Measurements from ENCODE around the gene SLC35E2B. TPM values are rescaled to one million over a fixed set of nuclear protein-coding genes. Genes with fewer than 3 reads are reported as not detected.

SLC35E2B gene
- polyA plus RNA-seq, 2 of the 4 experiments (the other 2 are of a cell fraction), result 10.8 to 13.6 TPM

DNA sequence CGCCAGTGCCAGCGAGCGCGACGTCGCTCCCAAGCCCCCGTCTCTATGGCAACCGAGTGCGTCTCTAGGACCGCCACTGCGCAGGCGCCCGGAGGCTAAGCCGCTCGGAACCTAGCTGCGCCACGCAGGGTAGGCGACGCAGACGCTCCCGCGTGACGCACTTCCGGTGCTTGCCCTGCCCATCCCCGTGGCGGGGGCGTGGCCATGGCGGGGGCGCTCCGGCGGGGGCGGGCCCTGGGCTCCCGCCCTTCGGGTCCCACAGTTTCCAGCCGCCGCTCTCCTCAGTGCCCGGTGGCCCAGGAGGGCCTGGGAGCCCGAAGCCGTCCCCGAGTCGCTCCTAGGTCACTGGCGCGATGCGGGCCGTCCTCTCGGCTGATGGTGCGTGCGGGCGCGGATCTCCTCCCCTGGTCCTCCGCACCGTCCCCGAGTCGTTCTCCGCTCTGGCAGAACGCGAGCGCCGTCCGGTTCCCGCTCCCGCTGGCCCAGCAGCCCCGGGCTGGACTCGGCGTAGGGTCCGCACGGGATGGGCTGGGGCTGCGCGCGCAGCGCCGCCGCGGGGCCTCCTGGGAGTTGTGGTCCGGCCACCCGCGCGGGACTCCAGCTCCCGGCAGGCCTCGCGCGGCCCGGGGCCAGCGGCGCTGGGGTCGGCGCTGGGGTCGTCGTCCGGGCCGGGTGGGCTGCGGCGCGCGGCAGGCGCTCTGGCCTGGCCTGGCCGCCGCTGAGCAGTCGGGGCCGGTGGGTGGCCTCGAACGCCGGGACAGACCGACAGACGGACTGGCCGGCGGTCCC lies 77.1 kb downstream of the SLC35E2B start, which contains the start of gene MIB2:
Gene MIB2 (plus strand): TSS at position 245 of the 789 bp plus-strand sequence. CDS start 7,953 bp downstream, outside the sequence.
- Histone ChIP-seq H3K9me3 (no peaks in the 10 kb centered on the region), H3K4me2 (peak within 1 kb of the TSS; percentile 93), H3K27ac (peak within 1 kb of the TSS; percentile 98 to 99), H3K4me3 (peak within 1 kb of the TSS; percentile 79), H3K4me1 (peaks cover 17% of the 10 kb centered on the region)
- ChIA-PET CTCF (interaction anchor here (2.7 kb wide), 1 partner anchor 18 kb away, joined by 9 read pairs; no protein-coding TSS in a partner anchor), POLR2A (interaction anchor here (0.6 to 1.0 kb wide), 3 partner anchors 13 to 294 kb away, joined by 3 to 9 read pairs (median 4); no protein-coding TSS in a partner anchor)
- no CpG with 5 or more reads among the region's 107 CpGs for WGBS (ENCODE audit: missing lambda C conversion rate)
- DNase-seq (ENCODE audit: low read depth in 1 of 2, low spot score in 1 of 2), result peak; percentile 94
- no peak for FAIRE-seq
- ATAC-seq, result peak; percentile 86 to 91
- TF ChIP-seq CHD4 (IDR thresholded peaks at IDR 0.05; ENCODE audit: borderline replicate concordance) (no peak), ZNF302 (CRISPR knock-in tag; IDR thresholded peaks at IDR 0.05) (no peak), POLR2A (IDR thresholded peaks at IDR 0.05; ENCODE audit: low read length) (peak; percentile 59), MAZ (IDR thresholded peaks at IDR 0.05; ENCODE audit: borderline replicate concordance, low read depth, low read length) (0 out of 2 replicates have a peak, but pooled peaks have one; percentile 29), BCL3 (IDR thresholded peaks at IDR 0.05) (peak; percentile 72; the same call in 2 of the 3 replicates), HEYL (CRISPR knock-in tag; IDR thresholded peaks at IDR 0.05) (no peak), EHMT2 (IDR thresholded peaks at IDR 0.05; ENCODE audit: low read depth) (no peak), JUN (IDR thresholded peaks at IDR 0.05) (peak in 1 of 2 experiments; percentile 87; a peak in 3 of 5 replicates), ESRRA (IDR thresholded peaks at IDR 0.05; ENCODE audit: borderline replicate concordance, low read length) (no peak), FOSB (CRISPR knock-in tag; IDR thresholded peaks at IDR 0.05) (no peak), EHF (CRISPR knock-in tag; IDR thresholded peaks at IDR 0.05) (no peak), RFX5 (IDR thresholded peaks at IDR 0.05) (peak; percentile 90), PHF8 (IDR thresholded peaks at IDR 0.05; ENCODE audit: borderline replicate concordance, low read depth) (peak; percentile 82; the same call in 1 of the 2 replicates), EP300 (IDR thresholded peaks at IDR 0.05) (no peak), KDM5A (IDR thresholded peaks at IDR 0.05) (no peak), USF2 (IDR thresholded peaks at IDR 0.05) (peak; percentile 26; the same call in 1 of the 2 replicates), TFCP2L1 (CRISPR knock-in tag; IDR thresholded peaks at IDR 0.05) (no peak), CHD2 (IDR thresholded peaks at IDR 0.05; ENCODE audit: low read length, partially characterized antibody) (no peak), BHLHE40 (IDR thresholded peaks at IDR 0.05; ENCODE audit: low read depth, low read length) (no peak), NPAS2 (CRISPR knock-in tag; IDR thresholded peaks at IDR 0.05; ENCODE audit: borderline replicate concordance) (no peak), GATA3 (IDR thresholded peaks at IDR 0.05; ENCODE audit: borderline replicate concordance) (no peak), HES2 (IDR thresholded peaks at IDR 0.05) (no peak), MYC (IDR thresholded peaks at IDR 0.05; ENCODE audit: borderline replicate concordance, low read length) (no peak), RAD21 (conservative IDR thresholded peaks at IDR 0.05 in 1 of 2, IDR thresholded peaks at IDR 0.05 in 1 of 2) (no peak)
- TF ChIP-seq, protein P1, sequence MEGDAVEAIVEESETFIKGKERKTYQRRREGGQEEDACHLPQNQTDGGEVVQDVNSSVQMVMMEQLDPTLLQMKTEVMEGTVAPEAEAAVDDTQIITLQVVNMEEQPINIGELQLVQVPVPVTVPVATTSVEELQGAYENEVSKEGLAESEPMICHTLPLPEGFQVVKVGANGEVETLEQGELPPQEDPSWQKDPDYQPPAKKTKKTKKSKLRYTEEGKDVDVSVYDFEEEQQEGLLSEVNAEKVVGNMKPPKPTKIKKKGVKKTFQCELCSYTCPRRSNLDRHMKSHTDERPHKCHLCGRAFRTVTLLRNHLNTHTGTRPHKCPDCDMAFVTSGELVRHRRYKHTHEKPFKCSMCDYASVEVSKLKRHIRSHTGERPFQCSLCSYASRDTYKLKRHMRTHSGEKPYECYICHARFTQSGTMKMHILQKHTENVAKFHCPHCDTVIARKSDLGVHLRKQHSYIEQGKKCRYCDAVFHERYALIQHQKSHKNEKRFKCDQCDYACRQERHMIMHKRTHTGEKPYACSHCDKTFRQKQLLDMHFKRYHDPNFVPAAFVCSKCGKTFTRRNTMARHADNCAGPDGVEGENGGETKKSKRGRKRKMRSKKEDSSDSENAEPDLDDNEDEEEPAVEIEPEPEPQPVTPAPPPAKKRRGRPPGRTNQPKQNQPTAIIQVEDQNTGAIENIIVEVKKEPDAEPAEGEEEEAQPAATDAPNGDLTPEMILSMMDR (IDR thresholded peaks at IDR 0.05), result no peak
- TF ChIP-seq, protein P2, sequence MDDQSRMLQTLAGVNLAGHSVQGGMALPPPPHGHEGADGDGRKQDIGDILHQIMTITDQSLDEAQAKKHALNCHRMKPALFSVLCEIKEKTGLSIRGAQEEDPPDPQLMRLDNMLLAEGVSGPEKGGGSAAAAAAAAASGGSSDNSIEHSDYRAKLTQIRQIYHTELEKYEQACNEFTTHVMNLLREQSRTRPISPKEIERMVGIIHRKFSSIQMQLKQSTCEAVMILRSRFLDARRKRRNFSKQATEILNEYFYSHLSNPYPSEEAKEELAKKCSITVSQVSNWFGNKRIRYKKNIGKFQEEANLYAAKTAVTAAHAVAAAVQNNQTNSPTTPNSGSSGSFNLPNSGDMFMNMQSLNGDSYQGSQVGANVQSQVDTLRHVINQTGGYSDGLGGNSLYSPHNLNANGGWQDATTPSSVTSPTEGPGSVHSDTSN (IDR thresholded peaks at IDR 0.05), result 0 out of 2 replicates have a peak, but pooled peaks have one; percentile 31
- TF ChIP-seq, protein P3, sequence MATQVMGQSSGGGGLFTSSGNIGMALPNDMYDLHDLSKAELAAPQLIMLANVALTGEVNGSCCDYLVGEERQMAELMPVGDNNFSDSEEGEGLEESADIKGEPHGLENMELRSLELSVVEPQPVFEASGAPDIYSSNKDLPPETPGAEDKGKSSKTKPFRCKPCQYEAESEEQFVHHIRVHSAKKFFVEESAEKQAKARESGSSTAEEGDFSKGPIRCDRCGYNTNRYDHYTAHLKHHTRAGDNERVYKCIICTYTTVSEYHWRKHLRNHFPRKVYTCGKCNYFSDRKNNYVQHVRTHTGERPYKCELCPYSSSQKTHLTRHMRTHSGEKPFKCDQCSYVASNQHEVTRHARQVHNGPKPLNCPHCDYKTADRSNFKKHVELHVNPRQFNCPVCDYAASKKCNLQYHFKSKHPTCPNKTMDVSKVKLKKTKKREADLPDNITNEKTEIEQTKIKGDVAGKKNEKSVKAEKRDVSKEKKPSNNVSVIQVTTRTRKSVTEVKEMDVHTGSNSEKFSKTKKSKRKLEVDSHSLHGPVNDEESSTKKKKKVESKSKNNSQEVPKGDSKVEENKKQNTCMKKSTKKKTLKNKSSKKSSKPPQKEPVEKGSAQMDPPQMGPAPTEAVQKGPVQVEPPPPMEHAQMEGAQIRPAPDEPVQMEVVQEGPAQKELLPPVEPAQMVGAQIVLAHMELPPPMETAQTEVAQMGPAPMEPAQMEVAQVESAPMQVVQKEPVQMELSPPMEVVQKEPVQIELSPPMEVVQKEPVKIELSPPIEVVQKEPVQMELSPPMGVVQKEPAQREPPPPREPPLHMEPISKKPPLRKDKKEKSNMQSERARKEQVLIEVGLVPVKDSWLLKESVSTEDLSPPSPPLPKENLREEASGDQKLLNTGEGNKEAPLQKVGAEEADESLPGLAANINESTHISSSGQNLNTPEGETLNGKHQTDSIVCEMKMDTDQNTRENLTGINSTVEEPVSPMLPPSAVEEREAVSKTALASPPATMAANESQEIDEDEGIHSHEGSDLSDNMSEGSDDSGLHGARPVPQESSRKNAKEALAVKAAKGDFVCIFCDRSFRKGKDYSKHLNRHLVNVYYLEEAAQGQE (IDR thresholded peaks at IDR 0.05), result no peak
- TF ChIP-seq, protein P4, sequence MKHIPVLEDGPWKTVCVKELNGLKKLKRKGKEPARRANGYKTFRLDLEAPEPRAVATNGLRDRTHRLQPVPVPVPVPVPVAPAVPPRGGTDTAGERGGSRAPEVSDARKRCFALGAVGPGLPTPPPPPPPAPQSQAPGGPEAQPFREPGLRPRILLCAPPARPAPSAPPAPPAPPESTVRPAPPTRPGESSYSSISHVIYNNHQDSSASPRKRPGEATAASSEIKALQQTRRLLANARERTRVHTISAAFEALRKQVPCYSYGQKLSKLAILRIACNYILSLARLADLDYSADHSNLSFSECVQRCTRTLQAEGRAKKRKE (CRISPR knock-in tag; IDR thresholded peaks at IDR 0.05; ENCODE audit: low read depth), result no peak
- TF ChIP-seq, protein P5, sequence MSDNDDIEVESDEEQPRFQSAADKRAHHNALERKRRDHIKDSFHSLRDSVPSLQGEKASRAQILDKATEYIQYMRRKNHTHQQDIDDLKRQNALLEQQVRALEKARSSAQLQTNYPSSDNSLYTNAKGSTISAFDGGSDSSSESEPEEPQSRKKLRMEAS (IDR thresholded peaks at IDR 0.05), result peak; percentile 25; the same call in 1 of the 2 replicates

Data from A549 (cell line).